Skeletal muscle cell (primary cell): ENCODE data around the gene LMNA.
"Not testable (repeated sequence)": the region's sequence is repeated elsewhere in the genome, so short reads cannot be mapped to it uniquely, and the experiment has no call there.

ENCODE experiments used
- DNase-seq: peaks from one replicate; pipeline ENCODE4 v3.0.0-alpha.2; 2010; ENCODE audit warnings: low read depth
- H3K4me3 ChIP-seq: 2 replicates; pipeline ENCODE4 v1.5.1; 2011; ENCODE audit warnings: low read depth, mild to moderate bottlenecking, control low read depth, low read length, moderate library complexity

LMNA gene

DNA sequence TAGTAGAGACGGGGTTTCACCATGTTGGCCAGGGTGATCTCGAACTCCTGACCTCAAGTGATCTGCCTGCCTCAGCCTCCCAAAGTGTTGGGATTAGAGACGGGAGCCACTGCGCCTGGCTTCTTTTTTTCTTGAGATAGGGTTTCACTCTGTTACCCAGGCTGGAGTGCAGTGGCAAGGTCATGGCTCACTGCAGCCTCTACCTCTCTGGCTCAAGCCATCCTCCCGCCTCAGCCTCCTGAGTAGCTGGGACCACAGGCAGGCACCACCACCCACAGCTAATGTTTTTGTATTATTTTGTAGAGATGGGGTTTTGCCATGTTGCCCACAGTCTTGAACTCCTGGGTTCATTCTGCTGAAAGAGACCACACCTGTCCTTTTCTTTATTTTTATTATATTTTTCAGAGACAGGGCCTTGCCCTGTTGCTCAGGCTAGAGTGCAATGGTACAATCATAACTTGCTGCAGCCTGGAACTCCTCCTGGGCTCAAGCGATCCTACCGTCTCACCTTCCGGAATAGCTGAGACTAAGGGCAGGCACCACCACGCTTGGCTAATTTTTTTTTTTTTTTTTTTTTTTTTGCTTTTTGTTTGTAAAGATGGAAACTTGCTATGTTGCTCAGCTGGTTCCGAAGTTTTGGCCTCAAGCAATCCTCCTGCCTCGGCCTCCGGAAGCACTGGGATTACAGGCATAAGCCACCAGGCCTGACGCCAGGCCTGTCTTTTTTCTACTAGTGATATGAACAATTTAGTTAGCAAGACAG, 3.1 kb downstream of the LMNA start:
- DNase-seq: no peak
- H3K4me3 ChIP-seq: peak overlapping the region; percentile 100

DNA sequence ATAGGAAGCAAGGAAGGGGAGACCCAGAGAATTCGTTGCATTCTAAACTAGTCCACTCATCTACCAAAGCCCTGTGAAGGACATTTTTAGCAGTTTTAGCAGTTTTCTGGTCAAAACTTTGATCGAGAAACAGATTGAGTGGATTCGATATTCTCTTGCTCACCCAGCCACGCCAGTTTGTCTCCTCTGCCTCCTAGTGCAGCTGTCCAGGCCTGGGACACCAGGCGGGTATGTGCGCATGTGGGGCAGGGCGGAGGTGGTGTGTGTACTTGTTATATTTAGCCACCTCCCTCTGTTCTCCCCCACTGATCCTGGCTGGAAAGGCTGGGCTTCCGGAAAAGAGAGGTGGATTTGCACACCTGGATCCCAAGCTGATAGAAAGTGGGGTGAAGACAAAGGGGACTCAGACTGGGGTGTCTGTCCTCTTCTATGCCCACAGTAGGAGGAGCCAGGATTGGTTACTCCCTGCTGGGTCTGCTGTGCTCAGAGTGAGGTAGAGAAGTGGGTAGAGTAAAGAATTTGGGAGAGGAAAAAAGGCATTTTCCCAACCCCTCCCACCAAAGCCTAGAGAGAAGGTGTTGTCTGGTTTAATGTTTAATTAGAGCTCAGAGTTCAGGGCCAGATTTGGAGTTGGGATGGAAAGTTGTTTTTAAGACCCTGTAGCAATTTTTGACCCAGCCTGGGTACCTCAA, 3.8 kb downstream of the LMNA start:
- DNase-seq: no peak
- peak overlapping the region; percentile 100 for H3K4me3 ChIP-seq

DNA sequence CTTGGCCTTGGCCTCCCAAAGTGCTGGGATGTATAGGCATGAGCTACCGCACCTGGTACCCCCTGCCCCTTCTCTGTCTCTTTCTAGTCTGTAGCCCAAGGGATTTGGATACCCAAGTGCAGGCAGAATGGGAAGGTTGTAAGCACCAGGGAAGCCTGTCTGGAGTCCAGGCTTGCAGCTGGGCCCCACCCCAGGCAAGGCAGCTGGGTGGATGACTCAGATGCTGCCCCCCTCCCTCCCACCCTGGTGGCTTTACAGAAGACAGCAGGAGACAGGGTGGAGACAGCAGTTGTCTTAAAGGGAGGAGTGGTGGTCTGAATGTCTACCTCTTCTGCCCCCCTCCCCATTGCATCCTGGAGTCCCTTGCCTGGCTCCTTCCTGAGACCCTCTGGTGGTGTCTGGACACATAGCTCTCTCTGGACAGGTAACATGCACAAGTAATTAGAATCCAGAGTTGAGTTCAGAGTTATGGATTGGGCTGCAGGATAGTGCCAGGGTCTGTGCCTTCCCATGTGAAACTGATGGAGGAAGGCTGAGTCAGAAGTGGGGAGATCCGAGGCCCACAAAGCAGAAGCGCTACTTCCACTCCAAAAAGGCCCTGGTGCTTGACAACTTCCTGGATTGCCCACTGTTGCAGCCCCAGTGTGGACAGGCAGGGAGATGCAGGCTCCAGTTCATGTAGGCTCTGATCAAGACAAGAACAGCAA, 5.1 kb downstream of the LMNA start:
- peak overlapping the region; percentile 29 for H3K4me3 ChIP-seq
- no peak for DNase-seq

DNA sequence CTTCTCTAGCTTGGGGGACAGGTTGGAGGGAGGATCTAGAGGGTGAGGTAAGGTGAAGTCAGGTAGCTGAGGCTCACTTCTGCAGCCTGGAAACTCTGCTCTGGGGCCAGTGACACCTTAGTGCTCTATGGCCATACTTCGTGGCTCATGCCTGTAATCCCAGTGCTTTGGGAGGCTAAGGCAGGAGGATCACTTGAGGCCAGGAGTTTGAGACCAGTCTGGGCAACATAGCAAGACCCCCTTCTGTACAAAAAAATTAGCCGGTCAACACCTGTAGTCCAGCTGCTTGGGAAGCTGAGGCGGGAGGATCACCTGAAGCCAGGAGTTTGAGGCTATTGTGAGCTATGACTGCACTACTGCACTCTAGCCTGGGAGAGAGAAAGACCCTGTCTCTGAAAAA, 5.8 kb downstream of the LMNA start:
- no peak for DNase-seq
- H3K4me3 ChIP-seq: peak overlapping the region; percentile 29

DNA sequence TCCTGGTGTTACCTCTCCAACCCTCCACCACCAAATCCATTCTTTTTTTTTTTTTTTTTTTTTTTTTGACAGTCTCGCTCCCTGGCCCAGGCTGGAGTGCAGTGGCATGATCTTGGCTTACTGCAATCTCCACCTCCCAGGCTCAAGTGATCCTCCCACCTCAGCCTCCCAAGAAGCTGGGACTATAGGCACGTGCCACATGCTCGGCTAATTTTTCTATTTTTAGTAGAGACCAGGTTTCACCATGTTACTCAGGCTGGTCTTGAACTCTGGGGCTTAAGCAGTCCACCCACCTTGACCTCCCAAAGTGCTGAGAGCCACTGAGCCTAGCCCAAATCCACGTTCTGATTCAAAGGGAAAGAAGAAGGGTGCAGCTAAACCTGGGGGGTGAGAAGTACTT, 6.5 kb downstream of the LMNA start:
- not testable (repeated sequence) for DNase-seq
- peak overlapping the region; percentile 0 for H3K4me3 ChIP-seq

DNA sequence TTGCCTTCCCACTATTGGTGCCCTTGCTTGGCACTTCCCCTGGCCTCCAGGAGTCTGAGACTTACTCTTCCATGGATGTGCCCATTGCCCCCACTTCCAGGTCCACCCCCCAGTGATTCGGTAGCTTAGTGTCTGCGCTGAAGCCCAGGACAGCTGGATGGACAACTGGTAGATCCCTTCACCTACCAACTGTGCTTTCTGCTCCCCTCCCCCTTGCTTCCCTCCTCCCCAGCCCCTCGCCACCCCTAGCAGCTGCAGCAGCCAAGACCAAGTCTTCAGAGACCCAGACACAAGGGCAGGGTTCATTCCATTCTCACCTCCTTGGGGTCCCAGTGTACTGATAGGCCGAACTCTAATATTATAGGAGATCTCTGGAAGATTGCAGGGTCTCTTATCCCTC, 6.9 kb downstream of the LMNA start:
- H3K4me3 ChIP-seq: peak overlapping the region; percentile 38
- no peak for DNase-seq

DNA sequence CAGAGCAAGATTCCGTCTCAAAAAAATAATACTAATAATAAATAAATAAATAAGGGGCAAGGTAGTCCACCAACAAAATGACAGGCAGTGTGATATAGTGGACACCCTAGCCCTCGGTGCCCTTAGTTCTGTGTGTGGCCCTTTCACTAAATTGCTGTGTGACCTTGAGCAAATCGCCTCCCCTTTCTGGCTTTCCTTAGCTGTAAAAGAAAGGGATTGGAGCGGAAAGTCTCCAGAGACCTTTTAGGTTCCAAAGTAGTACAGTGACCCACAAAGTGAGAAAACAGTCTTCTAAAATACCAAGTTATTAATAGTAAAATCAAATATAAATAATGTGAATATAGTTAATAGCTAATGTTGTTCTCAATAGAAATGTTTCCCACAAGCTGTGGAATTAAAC, 7.6 kb downstream of the LMNA start:
- peak overlapping the region; percentile 38 for H3K4me3 ChIP-seq
- no peak for DNase-seq

DNA sequence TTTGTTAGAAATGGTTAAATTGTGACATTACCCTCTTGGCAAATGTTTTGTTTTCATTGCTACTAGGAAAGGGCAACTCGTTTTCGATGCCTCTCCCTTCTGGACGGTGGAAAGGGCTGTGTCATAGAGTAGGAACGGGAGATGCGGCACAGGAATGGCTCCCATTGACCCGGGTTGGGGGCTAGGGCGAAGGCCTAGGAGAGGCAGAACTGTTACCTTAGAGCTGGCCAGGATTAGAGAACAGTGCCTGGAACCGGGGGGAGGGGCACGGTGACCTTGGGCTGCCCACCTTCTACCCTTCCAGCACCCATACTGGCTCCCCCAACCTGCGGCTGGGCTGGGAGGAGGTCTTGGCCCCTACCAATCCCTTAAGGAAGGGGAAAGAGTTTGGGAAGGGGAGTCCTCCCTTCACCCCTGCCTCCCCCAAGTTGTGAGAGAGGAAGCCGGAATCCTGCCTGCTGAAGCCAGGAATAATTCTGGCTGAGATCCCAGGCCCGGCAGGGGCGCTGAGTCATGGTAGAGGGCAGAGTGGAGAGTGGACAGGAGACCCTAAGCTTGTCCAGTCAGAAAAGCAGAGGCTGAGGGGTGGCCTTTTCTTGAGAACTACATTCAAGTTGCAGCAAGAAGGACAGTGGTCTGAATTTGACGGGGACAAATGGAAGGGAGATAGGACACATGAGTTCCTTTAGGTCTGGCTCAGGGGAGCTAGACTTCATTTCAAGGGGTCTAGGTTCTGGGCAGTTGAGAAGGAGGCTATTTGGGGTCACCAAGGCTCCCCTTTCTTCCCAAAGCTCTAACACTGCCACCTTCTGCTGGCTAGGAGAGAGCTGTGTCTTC, 8.2 kb downstream of the LMNA start:
- H3K4me3 ChIP-seq: peak overlapping the region; percentile 38
- no peak for DNase-seq

DNA sequence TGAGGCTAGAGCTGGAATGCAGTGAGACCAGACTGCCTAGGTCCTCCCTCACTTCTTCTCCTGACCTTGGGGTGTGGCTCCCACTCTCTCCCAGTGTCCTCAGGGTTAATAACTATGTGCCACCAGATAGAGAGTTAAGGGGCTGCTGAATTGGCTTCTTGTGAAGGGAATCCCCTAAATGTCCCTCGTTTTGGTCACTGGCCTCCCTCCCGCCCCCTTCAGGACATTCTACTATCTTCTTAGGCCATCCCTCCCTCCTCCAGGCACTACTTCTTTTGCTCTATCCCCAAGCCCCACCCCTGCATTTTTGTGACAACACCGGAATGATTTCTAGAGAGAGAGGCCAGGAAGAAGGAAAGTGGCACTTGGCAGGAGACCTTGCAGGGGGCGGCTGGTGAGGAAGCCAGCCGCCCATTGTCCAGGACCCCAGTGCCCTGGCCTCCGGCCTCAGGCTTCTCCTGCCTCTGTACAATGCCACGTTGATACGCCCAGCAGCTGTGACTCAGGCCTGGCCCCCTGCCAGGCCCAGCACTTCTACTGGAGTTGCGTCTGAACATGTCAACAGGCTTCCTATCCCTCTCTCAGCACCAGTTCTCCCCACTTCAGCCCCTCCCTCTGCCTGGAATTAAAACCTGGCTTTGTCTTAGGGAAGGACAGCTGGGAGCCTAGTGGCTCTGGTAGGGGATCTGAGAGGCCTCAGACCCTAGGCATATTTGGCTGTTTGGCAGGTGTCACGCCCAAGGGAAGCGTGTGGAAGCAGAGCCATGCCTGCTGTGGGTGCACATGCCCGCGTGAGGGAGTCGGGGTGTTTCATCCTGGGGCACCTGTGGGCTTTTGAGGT, 9.1 kb downstream of the LMNA start:
- peak; percentile 97 for DNase-seq
- H3K4me3 ChIP-seq: peak overlapping the region; percentile 38

DNA sequence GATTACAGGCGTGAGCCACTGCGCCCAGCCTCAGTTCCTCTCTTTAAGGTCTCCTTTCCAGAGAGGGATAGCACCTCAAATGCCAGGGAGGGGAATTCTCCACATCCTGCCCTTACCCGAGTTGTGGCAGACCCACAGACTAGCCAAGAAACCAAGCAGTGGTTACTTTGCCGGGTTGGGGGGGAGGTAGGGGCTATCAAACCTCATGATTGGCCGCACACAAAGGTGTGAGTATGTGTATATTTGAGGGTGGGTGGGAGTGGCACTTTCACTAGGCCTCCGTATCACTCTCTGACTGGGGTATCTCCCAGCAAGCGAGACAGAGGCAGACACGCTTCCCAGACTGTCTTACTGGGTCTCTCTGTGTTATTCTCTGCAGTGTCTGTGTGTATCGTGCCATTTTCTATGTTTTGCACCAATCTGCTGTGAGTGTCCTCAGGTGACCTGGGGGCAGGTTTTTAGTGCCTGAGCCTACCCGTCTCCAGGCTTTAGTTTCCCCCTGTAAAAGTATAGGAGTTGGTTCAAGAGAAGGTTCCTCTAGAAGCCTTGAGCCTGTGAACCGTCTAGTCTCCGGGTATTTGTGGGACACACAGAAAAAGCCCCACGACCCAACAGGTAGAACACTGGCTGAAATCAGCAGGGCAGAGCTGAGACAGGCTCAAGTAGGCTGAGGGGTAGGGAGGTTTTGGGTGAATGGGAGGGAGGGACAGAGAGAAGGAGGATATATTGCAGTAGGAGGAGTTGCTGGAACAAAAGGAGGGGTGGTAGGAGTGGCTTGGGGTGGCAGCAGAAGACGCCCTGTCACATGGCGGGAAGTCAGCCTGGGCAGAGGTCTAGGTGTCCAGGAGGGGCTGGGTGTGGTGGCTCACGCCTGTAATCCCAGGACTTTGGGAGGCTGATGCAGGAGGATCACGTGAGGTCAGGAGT, 10.3 kb downstream of the LMNA start:
- no peak for DNase-seq
- no peak overlapping the region for H3K4me3 ChIP-seq

DNA sequence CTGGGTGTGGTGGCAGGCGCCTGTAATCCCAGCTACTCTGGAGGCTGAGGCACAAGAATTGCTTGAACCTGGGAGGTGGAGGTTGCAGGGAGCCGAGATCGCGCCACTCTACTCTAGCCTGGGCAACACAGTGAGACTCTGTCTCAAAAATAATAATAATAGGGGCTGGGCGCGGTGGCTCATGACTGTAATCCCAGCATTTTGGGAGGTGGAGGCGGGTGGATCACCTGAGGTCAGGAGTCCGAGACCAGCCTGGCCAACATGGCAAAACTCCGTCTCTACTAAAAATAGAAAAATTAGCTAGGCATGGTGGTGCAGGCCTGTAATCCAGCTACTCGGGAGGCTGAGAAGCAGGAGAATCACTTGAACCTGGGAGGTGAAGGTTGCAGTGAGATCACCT, 11.0 kb downstream of the LMNA start:
- H3K4me3 ChIP-seq, DNase-seq: not testable (repeated sequence)

DNA sequence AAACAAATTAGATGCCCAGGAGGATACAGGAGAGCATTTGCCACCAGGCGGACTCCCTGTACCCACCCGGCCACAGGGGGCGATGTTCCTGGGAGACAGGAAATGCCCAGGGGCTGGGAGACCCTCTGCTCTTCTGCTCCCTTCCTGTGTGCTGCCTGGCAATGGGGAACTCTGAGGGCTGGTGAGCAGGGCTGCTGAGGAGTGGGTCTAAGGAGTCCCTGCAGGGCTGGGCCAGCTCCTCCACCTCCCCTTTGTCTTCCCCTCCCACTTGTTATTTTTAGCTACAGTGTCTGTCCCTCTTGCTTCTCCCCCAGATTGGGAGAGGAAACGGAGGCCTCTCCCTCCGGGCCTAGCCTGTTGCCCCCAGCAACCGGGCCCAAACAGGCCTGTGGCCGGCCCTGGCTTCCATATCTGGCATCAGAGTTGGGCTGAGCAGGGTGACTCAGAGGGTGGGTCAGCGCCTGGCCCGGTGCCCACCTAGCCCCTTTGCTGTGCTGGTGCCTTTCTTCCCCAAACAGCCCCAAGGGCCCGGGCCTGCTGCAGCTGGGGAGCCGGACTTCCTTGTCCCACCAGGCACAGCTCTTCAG, 11.6 kb downstream of the LMNA start:
- H3K4me3 ChIP-seq: peak overlapping the region; percentile 17

DNA sequence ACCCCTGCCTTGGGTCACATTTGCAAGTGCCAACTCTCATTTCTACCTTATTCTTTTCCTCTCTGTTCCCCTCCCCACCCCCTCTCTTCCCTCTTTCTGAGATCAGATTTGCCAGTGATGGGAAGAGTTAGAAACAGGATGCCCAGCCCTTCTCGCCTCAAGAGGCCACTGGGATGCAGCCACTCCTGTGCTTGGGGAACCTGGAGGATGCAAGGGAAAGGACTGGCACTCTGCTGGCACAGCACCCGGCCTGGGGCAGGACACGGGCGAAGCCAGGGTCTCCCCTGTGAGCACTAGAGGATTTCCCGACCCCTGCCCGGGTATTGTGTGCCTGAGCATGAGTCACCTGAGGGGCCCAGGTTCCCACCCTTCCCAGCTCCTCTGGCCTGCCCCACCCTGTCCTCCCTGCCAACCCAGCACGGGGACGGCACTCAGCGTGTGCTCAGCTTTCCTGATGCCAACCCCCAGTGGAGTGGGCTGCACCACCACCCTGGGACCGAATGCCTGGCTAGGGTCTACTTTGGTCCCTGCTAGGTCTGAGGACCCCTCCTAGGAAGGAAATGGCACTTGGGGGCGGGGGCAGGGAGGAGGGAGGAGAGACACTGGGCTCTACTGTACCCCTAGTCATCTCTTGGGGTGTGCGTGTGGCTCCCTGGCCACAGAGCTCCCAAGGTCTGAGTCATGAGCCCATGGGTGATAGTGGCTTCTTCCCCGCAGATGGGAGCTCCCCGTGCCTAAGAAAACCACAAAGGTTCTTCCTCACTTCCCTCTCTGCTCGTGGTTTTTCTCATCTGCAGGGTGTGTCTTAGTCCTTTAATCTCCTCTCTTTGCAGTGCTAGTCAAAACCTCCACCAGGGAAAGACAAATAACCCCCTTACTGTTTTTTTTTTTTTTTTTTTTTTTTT, 12.4 kb downstream of the LMNA start:
- no peak for DNase-seq

More for the DNA sequence above, 11.6 kb downstream of the LMNA start:
- peak; percentile 92 for DNase-seq

DNA sequence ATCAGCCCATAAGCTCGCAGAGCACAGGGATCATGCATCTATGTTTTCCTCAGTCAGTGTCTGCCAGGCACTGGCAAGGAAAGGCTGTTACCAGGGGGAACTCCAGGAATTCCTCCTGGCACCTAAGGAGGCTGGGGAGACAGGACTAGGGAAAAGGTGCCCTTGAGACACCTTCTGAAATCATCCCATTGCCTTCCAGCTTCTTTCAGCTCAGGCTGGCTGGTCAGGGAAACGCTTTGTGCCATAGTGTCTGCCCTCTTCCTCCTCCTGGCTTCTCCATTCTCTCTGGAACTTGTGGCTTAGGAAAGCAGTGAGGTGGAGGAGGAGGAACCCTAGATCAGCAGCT, 13.8 kb downstream of the LMNA start:
- H3K4me3 ChIP-seq: peak overlapping the region; percentile 29
- DNase-seq: no peak

More for the DNA sequence above, 12.4 kb downstream of the LMNA start:
- peak overlapping the region; percentile 7 for H3K4me3 ChIP-seq

DNA sequence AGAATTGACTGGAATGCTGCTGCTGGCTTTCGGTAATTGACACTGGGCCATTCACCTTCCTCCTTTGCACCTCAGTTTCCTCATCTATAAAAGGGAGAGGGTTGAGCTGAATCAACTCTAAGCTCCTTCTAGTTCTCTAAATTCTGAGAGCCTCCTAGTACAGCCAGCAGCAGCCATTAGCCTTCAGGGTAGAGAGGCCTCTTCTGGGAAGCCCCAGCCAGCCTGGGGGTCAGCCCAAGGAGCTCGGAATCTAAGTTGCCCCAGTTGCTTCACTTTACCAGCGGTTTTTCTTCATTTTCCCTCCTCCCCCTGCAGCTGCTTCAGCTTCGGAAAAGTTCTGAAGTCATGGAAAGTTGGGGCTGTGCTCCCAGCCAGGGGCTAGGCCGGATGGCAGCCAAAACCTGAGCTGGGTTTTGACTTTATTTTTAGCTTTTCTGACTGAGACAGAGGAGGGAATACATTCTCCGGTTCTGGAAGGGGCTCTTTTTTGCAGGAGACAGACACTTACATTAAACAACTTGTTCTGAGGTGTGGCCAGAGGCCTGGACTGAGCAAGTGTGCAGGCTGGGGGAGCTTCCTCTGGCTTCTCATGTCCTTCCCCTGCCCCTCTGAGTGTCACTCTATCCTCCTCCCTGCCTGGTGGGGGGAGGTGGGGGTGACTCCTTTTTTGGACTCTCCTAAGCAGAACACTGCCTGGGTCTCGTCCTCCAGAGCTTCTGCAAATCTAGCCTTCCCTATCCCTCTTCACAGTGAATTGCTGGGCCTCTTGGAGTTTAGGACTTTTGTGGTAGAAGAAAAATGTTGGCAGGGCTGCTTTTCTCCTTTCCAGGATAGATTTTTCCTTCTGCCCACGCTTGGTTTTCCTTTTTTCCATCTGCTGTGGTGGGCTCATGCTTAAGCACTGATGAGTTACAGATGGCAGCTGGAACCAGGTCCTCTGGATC, 14.4 kb downstream of the LMNA start:
- H3K4me3 ChIP-seq: peak overlapping the region; percentile 29
- DNase-seq: no peak
